H1 (cell line): ENCODE results near the gene PCDHB3. TPM values are rescaled to one million over a fixed set of nuclear protein-coding genes. Genes with fewer than 3 reads are reported as not detected.

Experiments used
- CTCF ChIA-PET: fragments of 300-600 bp; sonication (Branson Sonifier 250); formaldehyde crosslinking; loops from one replicate; lab custom pipeline; 2021; ENCODE audit not compliant: partially characterized antibody; lab: Charles Lee
- POLR2A ChIA-PET: fragments of 300-600 bp; sonication (Branson Sonifier 250); formaldehyde crosslinking; loops from one replicate; lab custom pipeline; 2021; ENCODE audit warnings: inconsistent platforms; ENCODE audit not compliant: partially characterized antibody; lab: Charles Lee
- DNase-seq, 2 experiments: peaks; one replicate each; pipeline versions ENCODE4 v3.0.0 to v3.0.0-alpha.2; 2010 to 2022; ENCODE audit warnings: low spot score in 2 of 2, low read depth in 1 of 2, mixed read lengths in 1 of 2
- FAIRE-seq: peaks from 2 replicates; lab custom pipeline; 2011; peaks lifted over from hg19 to GRCh38; lab: Jason Lieb, UNC
- H2AFZ ChIP-seq: 2 replicates; pipeline ENCODE4 v1.8.1; 2012; ENCODE audit warnings: low read length, inconsistent platforms
- H2AK5ac ChIP-seq: 2 replicates; pipeline ENCODE4 v1.6.1; 2013; ENCODE audit warnings: low read depth, low read length
- H2BK120ac ChIP-seq: replicated peaks from 2 replicates; pipeline ENCODE3; 2013; ENCODE audit warnings: low read depth, low read length, inconsistent platforms
- H2BK12ac ChIP-seq: 2 replicates; pipeline ENCODE4 v1.6.1; 2013; ENCODE audit warnings: low read depth, low read length
- H2BK15ac ChIP-seq: 2 replicates; pipeline ENCODE4 v1.6.1; 2013; ENCODE audit warnings: low read length
- H2BK20ac ChIP-seq: 2 replicates; pipeline ENCODE4 v1.6.1; 2013; ENCODE audit warnings: low read length
- H2BK5ac ChIP-seq: 2 replicates; pipeline ENCODE4 v1.6.1; 2013; ENCODE audit warnings: low read depth, low read length
- H3K14ac ChIP-seq: 2 replicates; pipeline ENCODE4 v1.6.1; 2013; ENCODE audit warnings: inconsistent platforms; ENCODE audit not compliant: insufficient read length
- H3K18ac ChIP-seq: 2 replicates; pipeline ENCODE4 v1.6.1; 2013; ENCODE audit warnings: low read length; ENCODE audit errors: extremely low read depth
- H3K23ac ChIP-seq: 2 replicates; pipeline ENCODE4 v1.6.1; 2013; ENCODE audit warnings: inconsistent platforms; ENCODE audit not compliant: insufficient read length
- H3K23me2 ChIP-seq: 2 replicates; pipeline ENCODE4 v1.6.1; 2013; ENCODE audit warnings: low read depth, low read length
- H3K27ac ChIP-seq: 2 replicates; pipeline ENCODE4 v1.6.1; 2011; ENCODE audit warnings: low read depth, low read length, inconsistent platforms
- H3K27me3 ChIP-seq, 4 experiments: replicated peaks in 1 of 4; 1 replicate in 1 of 4; 2 replicates in 3 of 4; pipeline versions ENCODE4 v1.6.1 to v1.8.1; 2011 to 2013; ENCODE audit warnings: low read length in 3 of 4, mild to moderate bottlenecking in 3 of 4, inconsistent platforms in 2 of 4, mixed read lengths in 2 of 4, moderate library complexity in 1 of 4; ENCODE audit not compliant: control insufficient read depth in 3 of 4, insufficient read depth in 3 of 4; ENCODE audit errors: extremely low read depth in 1 of 4
- H3K36me3 ChIP-seq, 4 experiments: 2 replicates each; pipeline versions ENCODE4 v1.6.1 to v1.8.1; 2011 to 2013; ENCODE audit warnings: mild to moderate bottlenecking in 4 of 4, low read length in 3 of 4, moderate library complexity in 2 of 4, control low read depth in 1 of 4, inconsistent platforms in 1 of 4; ENCODE audit not compliant: insufficient read depth in 4 of 4, control insufficient read depth in 2 of 4
- H3K4ac ChIP-seq: replicated peaks from 2 replicates; pipeline ENCODE3; 2013; ENCODE audit warnings: low read length, low read depth, mixed read lengths, inconsistent platforms; ENCODE audit not compliant: insufficient read length
- H3K4me1 ChIP-seq, 4 experiments: replicated peaks in 1 of 4; 1 replicate in 1 of 4; 2 replicates in 3 of 4; pipeline versions ENCODE4 v1.6.1 to v1.8.1; 2011 to 2013; ENCODE audit warnings: low read length in 3 of 4, inconsistent platforms in 2 of 4, mixed read lengths in 1 of 4; ENCODE audit not compliant: insufficient read depth in 4 of 4, control insufficient read depth in 3 of 4
- H3K4me2 ChIP-seq, 2 experiments: 2 replicates each; pipeline versions ENCODE4 v1.6.1 to v1.8.1; 2011 to 2013; ENCODE audit warnings: low read depth in 2 of 2, low read length in 2 of 2, control low read depth in 1 of 2, inconsistent platforms in 1 of 2, mild to moderate bottlenecking in 1 of 2; ENCODE audit not compliant: insufficient read depth in 1 of 2
- H3K4me3 ChIP-seq, 4 experiments: fragments of 200-600, 300-600 bp in 1 of 4; sonication (generic), shearing (Covaris generic), sonication (Bioruptor Twin) in 1 of 4; 2 replicates each; pipeline versions ENCODE4 v1.5.1 to v1.8.1; 2011 to 2016; ENCODE audit warnings: low read length in 4 of 4, low read depth in 3 of 4, control low read depth in 2 of 4, inconsistent platforms in 2 of 4, mild to moderate bottlenecking in 2 of 4, mixed read lengths in 1 of 4, moderate library complexity in 1 of 4; ENCODE audit not compliant: insufficient read depth in 2 of 4; ENCODE audit errors: extremely low read depth in 1 of 4
- H3K56ac ChIP-seq: replicated peaks from 2 replicates; pipeline ENCODE3; 2013; ENCODE audit warnings: low read depth, mild to moderate bottlenecking, mixed read lengths, low read length, inconsistent platforms; ENCODE audit not compliant: insufficient read length
- H3K79me1 ChIP-seq: 2 replicates; pipeline ENCODE4 v1.6.1; 2013; ENCODE audit warnings: low read depth, low read length, control low read depth
- H3K79me2 ChIP-seq, 2 experiments: 2 replicates each; pipeline versions ENCODE4 v1.6.1 to v1.8.1; 2012 to 2013; ENCODE audit warnings: low read length in 2 of 2, mild to moderate bottlenecking in 2 of 2, inconsistent platforms in 1 of 2; ENCODE audit not compliant: insufficient read depth in 2 of 2, control insufficient read depth in 1 of 2
- H3K9ac ChIP-seq, 4 experiments: replicated peaks in 1 of 4; 1 replicate in 1 of 4; 2 replicates in 3 of 4; pipeline versions ENCODE4 v1.6.1 to v1.8.1; 2011 to 2013; ENCODE audit warnings: low read depth in 3 of 4, low read length in 3 of 4, control low read depth in 2 of 4, mild to moderate bottlenecking in 2 of 4, moderate library complexity in 2 of 4, inconsistent platforms in 1 of 4; ENCODE audit errors: extremely low read depth in 1 of 4
- H3K9me3 ChIP-seq, 2 experiments: 2 replicates each; pipeline versions ENCODE4 v1.6.1 to v1.8.1; 2012 to 2013; ENCODE audit warnings: mild to moderate bottlenecking in 2 of 2, moderate library complexity in 2 of 2, control low read depth in 1 of 2, inconsistent platforms in 1 of 2, low read depth in 1 of 2, low read length in 1 of 2, mixed read lengths in 1 of 2; ENCODE audit not compliant: insufficient read depth in 2 of 2
- H4K20me1 ChIP-seq, 2 experiments: replicated peaks in 1 of 2; 2 replicates each; pipeline versions ENCODE3 to v1.8.1; 2011 to 2013; ENCODE audit warnings: inconsistent platforms in 2 of 2, low read length in 2 of 2, mild to moderate bottlenecking in 1 of 2; ENCODE audit not compliant: insufficient read depth in 2 of 2, control insufficient read depth in 1 of 2
- H4K5ac ChIP-seq: 2 replicates; pipeline ENCODE4 v1.6.1; 2013; ENCODE audit warnings: low read length, low read depth, mixed read lengths, inconsistent platforms; ENCODE audit not compliant: insufficient read length
- H4K8ac ChIP-seq: 2 replicates; pipeline ENCODE4 v1.8.0; 2013; ENCODE audit warnings: mild to moderate bottlenecking, moderate library complexity, low read length, inconsistent platforms; ENCODE audit not compliant: insufficient read depth; ENCODE audit errors: extremely low read depth
- H4K91ac ChIP-seq: replicated peaks from 2 replicates; pipeline ENCODE3; 2013; ENCODE audit warnings: low read length, mixed read lengths, inconsistent platforms; ENCODE audit not compliant: insufficient read length
- KDM5A ChIP-seq: fragments of 200-600 bp; IDR thresholded peaks from 2 replicates; pipeline ENCODE4 v1.7.1; 2012; ENCODE audit warnings: mild to moderate bottlenecking, low read length, inconsistent platforms, mixed read lengths
- TAF1 ChIP-seq: IDR thresholded peaks from 2 replicates; pipeline ENCODE4 v1.6.1; 2011; ENCODE audit warnings: mild to moderate bottlenecking, low read depth, low read length
- WGBS, 2 experiments: shearing (Covaris generic) in 1 of 2; methylation state at CpG; one replicate each; pipeline versions ENCODE4 v1.1.6 to v1.1.7; 2013 to 2015; ENCODE audit warnings: low lambda C conversion rate in 2 of 2, mixed read lengths in 2 of 2, inconsistent platforms in 1 of 2, low coverage in 1 of 2, missing lambda C conversion rate in 1 of 2; ENCODE audit not compliant: insufficient replicate concordance in 2 of 2, insufficient coverage in 1 of 2, insufficient read length in 1 of 2; ENCODE audit errors: extremely low coverage in 1 of 2, missing lambda C conversion rate in 1 of 2; 5-methylcytosine and 5-hydroxymethylcytosine counted together
- polyA plus RNA-seq, 7 experiments: library from polyadenylated mRNA; depleted of rRNA in 3 of 7; stranded (reverse) in 5 of 7; unstranded in 2 of 7; fragments of >200 nt in 5 of 7; fragments of 200-250 nt in 2 of 7; gene quantifications; 1 replicate in 5 of 7; 2 replicates in 1 of 7; 4 replicates in 1 of 7; pipeline versions ENCODE4 v1.2.1 to v1.2.3, GENCODE V29; 2011 to 2013; ENCODE audit warnings: missing spikeins in 2 of 7, mixed read lengths in 2 of 7
- total RNA-seq: library from RNA; stranded (reverse); fragmentation: NEBNext Ultra II Directional; extraction: Animal tissue kit (Norgen Biotek cat#: 25700); gene quantifications from 2 replicates; pipeline ENCODE4 v1.2.1, GENCODE V29; 2021

Gene PCDHB3
- total and polyA plus RNA-seq, 2 of the 8 experiments (the other 6 are each of a cell fraction or from before 2014, with no cell fraction given) = 1.6 to 3.4 TPM

DNA sequence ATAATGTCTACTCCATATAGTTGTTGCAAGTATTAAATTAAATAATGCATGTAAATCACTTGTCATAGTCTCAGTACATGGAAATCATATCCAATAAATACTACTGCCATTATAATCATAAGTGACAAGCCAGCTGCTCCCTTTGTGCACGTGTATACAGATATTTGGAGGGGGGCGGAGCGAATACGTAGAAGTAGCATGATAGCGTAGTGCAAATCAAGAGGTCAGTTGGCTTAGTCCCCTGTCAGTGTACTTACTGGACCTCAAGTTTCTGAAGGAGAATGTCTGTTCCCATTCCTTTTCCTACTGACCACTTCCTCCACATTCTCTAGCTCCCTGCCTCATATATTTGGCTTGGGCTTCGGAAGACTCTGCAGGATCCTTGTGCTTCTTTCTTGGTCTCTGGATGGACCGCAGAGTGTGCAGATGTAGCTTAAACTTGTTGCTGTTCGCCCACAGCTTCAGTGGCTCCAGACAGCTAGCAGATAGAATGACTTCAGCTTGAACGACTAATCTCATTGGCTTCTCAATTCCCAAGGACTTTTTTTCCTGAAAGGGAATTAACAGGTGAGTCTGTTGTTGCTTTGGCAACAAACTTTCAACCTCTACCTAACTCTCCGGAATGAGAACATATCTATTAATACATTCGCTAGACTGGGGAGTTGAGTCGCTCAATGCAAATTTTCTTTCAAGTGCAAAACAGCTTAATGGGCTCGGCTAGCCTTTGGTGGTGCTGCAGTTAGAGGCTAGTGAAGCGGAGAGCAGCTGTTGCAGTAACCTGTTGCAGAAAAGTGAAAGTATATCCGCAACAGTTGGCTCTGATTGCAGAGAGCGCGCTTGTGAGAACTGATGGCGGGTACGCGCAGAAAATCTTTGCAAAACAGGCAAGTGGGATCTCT is 49.4 kb upstream of the PCDHB3 start, which contains the start of gene PCDHB1:
Gene PCDHB1, plus strand, starts transcription at position 753 of the 899 bp plus-strand sequence. Its CDS starts 97 bp downstream, at position 850.
- FAIRE-seq (peak; percentile 90), DNase-seq (no peak)
- Histone ChIP-seq H3K27me3 (peaks cover 0 to 14% (median 11%) of the 10 kb centered on the region in 4 experiments; a peak in 6 of 7 replicates), H2BK20ac (no peak within 1 kb of the TSS; the same call in 1 of the 2 replicates), H3K9ac (no peak within 1 kb of the TSS), H2BK12ac (no peak within 1 kb of the TSS), H3K14ac (no peak within 1 kb of the TSS), H3K36me3 (no peaks in the 10 kb centered on the region), H3K23me2 (peaks cover 11% of the 10 kb centered on the region; the same call in 1 of the 2 replicates), H4K91ac (no peak within 1 kb of the TSS), H3K27ac (no peak within 1 kb of the TSS), H4K5ac (no peak within 1 kb of the TSS), H2BK15ac (no peak within 1 kb of the TSS), H3K4ac (no peak within 1 kb of the TSS), H3K9me3 (no peaks in the 10 kb centered on the region), H2AK5ac (no peak within 1 kb of the TSS), H3K23ac (no peak within 1 kb of the TSS), H3K18ac (no peak within 1 kb of the TSS), H3K56ac (no peak within 1 kb of the TSS), H4K8ac (no peak within 1 kb of the TSS), H2BK120ac (no peak within 1 kb of the TSS), H3K4me3 (peak within 1 kb of the TSS; percentile 42 to 65 (median 60)), H3K79me1 (no peaks in the 10 kb centered on the region), H4K20me1 (no peaks in the 10 kb centered on the region), H3K4me2 (peak within 1 kb of the TSS; percentile 82 to 93), H2AFZ (peak within 1 kb of the TSS; percentile 89), H3K4me1 (peaks cover 0 to 9% (median 3%) of the 10 kb centered on the region in 4 experiments; a peak in 5 of 7 replicates), H3K79me2 (no peaks in the 10 kb centered on the region), H2BK5ac (no peak within 1 kb of the TSS)
- POLR2A ChIA-PET = interaction anchor here (0.6 to 3.2 kb wide), 6 partner anchors 10 to 189 kb away, joined by 4 to 11 read pairs (median 4); partner anchors contain the start of genes PCDHA11, PCDHAC1 and PCDHB2
- 12% methylated on average over 20 of the region's 20 CpGs; no CpG with 5 or more reads in 1 of the 2 experiments for WGBS, 2 experiments
- CTCF ChIA-PET = interaction anchor here (0.6 to 5.6 kb wide), 18 partner anchors 9 to 264 kb away, joined by 3 to 36 read pairs (median 5); partner anchors contain the start of genes PCDHA10, PCDHA11, PCDHA12 and PCDHA13
- TF ChIP-seq TAF1 (no peak), KDM5A (no peak)
